GM18951 (cell line): ENCODE data around the gene CSPG4.
"Not testable (repeated sequence)": the region's sequence is repeated elsewhere in the genome, so short reads cannot be mapped to it uniquely, and the experiment has no call there.

Source experiments
- POLR2A ChIP-seq: IDR thresholded peaks from 4 replicates; pipeline ENCODE4 v1.6.1; 2011; ENCODE audit warnings: mild to moderate bottlenecking; ENCODE audit not compliant: insufficient read length, insufficient read depth; ENCODE audit errors: extremely low read depth
- in situ Hi-C: fragments of 300-500 bp; cut with MboI; formaldehyde crosslinking; loops from one replicate; pipeline ENCODE4 v1.12.0; 2022; ENCODE audit warnings: low sequenced_read_pairs, mixed read lengths, inconsistent platforms; ENCODE audit not compliant: unreplicated experiment

Gene CSPG4

DNA sequence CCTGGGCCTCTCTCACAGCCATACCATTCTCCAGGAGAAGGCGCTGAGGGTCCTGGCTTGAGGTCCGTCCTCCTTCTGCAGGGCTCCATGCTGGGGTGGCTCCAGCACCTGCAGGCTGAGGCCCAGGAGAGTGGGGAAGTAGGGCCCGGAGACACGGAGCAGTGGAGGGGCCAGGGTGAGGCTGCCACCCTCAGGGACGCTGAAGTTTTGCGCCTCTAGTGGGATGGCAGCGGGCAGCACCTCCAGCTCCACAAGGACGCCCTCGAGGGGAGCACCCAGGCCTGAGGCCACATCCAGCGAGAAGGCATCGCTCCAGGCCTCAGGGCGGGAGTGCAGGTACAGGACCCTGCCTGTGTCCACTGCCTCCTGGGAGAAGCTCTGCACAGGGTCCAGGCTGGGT, 27.5 kb downstream of the CSPG4 start:
- no peak for TF ChIP-seq POLR2A
- in situ Hi-C loops = no loop called here

- no peak for TF ChIP-seq POLR2A
Measured at GRCh38 chr15:75684648-75685047, 28.0 kb downstream of the CSPG4 start.

DNA sequence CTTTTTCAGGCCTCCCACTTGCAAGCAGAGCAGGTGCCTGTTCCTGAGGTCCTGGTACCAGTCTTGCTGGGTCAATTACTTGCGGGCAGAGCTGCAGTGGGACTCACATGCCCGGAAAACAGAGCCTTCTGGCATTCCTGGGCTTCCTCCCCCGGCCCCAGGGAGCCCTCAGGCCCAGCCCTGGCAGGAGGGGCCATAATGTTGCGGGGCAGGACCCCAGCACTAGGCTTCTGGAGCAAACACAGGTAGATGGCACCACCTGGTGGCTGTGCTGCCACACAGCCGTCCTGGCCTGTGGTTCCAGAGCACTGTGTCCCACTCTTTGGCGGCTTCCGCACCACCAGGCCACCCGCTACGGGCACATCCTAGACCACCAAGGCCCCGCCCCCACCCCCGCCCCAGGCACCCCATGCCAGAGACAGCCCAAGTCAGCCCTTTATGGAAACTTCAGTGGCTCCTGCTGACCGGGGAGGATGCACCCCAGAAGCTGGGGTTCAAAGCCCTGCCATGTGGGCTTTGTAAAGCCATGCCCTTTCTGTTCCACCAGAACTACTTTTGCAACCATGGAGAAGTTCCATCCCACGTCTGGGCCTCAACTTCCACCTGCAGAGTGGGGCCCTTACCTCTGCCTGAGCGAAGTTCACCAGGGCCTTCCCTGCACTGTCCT, 28.9 kb downstream of the CSPG4 start:
- in situ Hi-C loops = not testable (repeated sequence)

More at GRCh38 chr15:75684648-75685047, 28.0 kb downstream of the CSPG4 start:
- in situ Hi-C loops = no loop called here

DNA sequence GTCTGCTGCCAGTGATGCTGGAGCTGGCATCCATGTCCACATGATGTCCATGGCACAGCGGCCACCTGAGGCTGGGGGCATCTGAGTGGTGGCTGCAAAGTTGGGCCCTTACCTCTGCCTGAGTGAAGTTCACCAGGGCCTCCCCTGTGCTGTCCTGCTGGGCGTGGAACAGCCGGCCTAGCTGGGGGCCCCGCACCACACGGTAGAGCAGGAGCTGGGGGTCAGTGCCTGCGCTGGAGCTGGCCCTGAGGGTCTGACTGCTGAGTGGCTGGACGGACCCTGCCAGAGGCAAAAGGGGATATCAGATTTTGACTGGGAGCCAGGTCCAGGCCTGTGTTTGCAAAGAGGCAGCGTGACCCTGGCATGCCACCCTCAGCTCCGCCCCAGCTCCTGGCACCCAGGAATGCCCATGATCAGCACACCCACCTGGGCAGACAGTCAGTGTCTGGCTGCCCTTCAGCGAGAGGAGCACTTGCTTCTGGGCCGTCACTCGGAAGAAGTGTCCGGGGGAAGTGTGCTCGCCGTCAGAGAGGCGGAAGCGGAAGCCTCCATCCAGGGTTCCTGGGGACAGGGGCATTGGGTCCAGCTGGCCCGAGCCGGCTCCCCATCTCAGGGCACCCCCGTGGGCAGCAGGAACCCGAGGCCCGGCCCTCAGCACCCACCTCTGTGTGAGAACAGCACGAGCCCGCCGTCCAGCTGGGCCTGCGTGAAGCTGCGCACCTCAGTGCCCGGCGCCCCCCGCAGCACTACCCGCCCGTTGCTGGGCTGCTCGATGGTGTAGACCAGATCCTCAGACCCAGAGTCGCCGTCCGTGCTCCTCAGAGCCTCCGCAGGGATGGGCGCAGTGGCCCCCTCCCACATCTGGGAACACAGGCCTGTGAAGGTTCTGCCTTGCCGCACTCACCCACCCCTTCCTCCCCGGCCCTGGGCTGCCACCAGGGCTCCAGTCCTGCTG, 30.2 kb downstream of the CSPG4 start:
- in situ Hi-C loops = no loop called here

DNA sequence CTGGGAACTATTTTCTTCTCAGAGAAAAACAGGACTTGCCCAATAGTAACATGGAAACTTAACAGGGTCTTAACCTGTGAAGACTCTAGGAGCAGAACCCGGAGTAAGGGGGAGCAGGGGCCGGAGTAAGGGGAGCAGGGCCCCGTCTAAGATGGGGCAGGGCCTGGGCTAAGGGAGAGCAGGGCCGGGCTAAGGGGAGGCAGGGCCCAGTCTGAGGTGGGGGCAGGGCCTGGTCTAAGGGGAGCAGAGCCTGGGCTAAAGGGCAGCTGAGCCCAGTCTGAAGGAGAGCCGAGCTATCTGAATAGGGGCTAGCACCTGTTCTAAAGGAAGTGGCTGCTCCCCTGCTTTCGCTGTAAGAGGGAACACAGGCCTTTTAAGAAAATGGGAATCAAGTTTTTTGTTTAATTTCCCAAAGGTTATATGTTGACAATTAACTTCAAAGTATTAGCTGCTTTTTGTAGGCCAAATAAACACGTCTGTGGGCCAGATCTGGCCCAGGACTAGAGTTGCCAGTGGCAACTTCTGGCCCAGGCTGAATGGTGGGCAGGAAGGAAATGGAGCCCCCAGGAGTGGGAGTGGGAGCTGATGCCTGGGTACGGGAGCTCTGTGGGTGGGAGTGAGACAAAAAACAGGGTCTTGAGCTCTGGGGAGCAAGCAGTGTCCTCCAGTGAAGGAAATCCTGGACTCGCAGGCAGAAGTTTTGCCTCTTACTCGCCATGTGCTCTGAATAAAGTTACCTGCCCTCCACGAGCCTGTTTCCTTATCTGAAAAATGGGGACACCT, 32.5 kb downstream of the CSPG4 start:
- in situ Hi-C loops = no loop called here
- TF ChIP-seq POLR2A = no peak

More for the DNA sequence above, 30.2 kb downstream of the CSPG4 start:
- no peak for TF ChIP-seq POLR2A

DNA sequence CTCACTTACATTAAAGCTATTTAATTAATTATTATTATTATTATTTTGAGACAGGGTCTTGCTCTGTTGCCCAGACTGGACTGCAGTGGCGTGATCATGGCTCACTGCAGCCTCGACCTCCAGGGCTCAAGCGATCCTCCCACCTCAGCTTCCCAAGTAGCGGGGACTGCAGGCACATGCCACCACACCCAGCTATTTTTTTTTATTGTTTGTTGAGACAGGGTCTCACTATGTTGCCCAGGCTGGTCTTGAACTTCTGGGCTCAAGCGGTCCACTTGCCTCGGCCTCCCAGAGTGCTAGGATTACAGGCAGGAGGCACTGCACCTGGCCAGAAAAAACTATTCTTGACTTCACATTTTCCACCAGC, 34.3 kb downstream of the CSPG4 start:
- in situ Hi-C loops = not testable (repeated sequence)

- in situ Hi-C loops = no loop called here
- no peak for TF ChIP-seq POLR2A
Measured at GRCh38 chr15:75677465-75678323, 35.0 kb downstream of the CSPG4 start.

GRCh38 chr15:75676688-75677464, 35.8 kb downstream of the CSPG4 start:
- no peak for TF ChIP-seq POLR2A
- in situ Hi-C loops = no loop called here

DNA sequence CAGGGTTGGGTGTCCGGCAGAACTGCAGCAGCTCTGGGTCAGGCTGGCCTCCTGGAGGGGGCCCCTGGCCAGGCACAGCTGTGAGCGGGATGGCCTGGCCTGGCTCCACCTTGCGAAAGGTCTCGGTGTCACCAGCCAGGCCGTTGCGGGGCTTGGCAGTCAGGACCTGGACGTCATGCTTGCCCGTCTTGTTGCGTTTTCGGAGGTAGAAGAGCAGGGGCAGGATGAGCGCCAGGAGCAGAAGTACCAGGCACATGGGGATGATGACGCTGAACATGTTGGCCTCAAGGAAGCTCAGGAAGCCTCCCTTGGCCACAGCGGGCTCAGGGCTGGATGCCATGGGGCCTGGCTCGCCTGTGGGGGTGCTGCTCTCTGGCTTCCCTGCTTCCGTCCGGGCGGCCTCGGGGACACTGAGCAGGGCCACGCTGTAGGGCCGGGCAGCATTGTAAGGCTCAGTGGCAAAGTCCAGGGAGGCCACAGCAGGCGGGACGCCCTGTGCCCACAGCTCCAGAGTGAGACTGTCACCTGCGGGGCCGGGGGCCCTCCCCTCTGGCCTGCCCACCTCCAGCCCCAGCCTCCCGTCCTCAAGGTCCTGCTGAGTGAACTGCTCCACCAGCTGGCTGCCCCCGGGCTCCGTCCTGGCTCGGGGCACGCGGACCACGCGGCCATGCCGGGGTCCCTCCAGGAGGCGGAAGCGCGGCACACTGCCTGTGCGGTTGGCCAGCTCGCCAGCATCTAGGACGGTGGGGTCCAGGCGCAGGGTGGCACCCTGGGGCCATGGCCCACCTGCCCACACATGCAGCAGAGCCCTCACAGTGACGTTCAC, 36.9 kb downstream of the CSPG4 start:
- no peak for TF ChIP-seq POLR2A
- in situ Hi-C loops = no loop called here

GRCh38 chr15:75674366-75674765, 38.3 kb downstream of the CSPG4 start:
- in situ Hi-C loops = loop anchor here (25.0 kb wide), 1 partner anchor 312 kb away; the partner anchor contains the start of gene MAN2C1
- no peak for TF ChIP-seq POLR2A
